Suprapubic skin (tissue), 3 donors: ENCODE results near the gene DAAM2.

ENCODE experiments used
- EP300 ChIP-seq: sonication (generic); formaldehyde crosslinking; IDR thresholded peaks from one replicate; pipeline ENCODE4 v1.6.1; 2017; ENCODE audit warnings: antibody characterized with exemption
- POLR2A ChIP-seq, 2 donors: fragments of 450-650 bp; IDR thresholded peaks; one replicate each; pipeline ENCODE4 v1.6.1; 2017; ENCODE audit warnings: antibody characterized with exemption in 2 of 2, mild to moderate bottlenecking in 2 of 2, moderate library complexity in 2 of 2
- TF ChIP-seq, protein P1 (sequence below), 2 donors: fragments of 200-600 bp in 1 of 2; fragments of 450-650 bp in 1 of 2; sonication (generic) in 1 of 2; IDR thresholded peaks; one replicate each; pipeline ENCODE4 v1.5.1; 2016 to 2019; ENCODE audit warnings: antibody characterized with exemption in 2 of 2, mild to moderate bottlenecking in 1 of 2, moderate library complexity in 1 of 2

DNA sequence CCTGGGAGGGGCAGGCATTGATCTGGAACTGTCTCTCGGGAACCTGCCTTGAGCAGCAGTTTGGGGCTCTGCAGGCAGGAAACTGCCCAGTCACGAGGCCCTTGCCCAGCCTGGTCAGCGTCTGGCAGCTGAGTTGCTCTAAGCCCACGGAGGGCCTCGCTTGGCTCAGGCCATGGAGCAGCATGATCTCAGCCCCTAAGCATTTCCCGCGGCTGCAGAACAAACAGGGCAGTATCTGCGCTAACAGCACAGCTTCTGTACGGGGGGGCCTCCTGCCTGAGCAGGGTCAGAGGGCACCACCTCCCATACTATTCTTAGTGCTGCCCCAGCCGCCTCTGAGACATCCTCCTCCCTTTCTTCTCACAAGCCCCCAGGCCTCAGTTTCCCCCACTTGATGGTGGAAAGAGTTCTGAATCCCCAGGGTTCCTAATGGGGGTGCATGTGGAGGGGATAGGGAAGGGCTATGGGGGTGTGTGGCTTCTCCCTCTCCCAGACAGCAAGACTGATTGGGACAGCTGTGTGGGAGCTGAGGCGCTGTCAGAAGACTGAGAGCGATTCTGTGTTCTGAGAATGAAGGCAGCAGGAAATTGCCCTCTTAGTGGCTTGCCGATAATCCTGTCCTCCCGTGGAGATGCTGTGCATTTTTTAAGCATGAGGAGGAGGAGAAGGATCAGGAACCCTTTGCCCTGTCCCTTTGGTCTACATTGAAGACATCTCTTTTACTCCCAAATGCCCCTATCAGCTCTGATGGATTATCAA lies 95.7 kb downstream of the DAAM2 start:
- TF ChIP-seq, protein P1, sequence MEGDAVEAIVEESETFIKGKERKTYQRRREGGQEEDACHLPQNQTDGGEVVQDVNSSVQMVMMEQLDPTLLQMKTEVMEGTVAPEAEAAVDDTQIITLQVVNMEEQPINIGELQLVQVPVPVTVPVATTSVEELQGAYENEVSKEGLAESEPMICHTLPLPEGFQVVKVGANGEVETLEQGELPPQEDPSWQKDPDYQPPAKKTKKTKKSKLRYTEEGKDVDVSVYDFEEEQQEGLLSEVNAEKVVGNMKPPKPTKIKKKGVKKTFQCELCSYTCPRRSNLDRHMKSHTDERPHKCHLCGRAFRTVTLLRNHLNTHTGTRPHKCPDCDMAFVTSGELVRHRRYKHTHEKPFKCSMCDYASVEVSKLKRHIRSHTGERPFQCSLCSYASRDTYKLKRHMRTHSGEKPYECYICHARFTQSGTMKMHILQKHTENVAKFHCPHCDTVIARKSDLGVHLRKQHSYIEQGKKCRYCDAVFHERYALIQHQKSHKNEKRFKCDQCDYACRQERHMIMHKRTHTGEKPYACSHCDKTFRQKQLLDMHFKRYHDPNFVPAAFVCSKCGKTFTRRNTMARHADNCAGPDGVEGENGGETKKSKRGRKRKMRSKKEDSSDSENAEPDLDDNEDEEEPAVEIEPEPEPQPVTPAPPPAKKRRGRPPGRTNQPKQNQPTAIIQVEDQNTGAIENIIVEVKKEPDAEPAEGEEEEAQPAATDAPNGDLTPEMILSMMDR (IDR thresholded peaks at IDR 0.05): no peak
- TF ChIP-seq EP300 (no peak), POLR2A (IDR thresholded peaks at IDR 0.05) (no peak)
